GM04503 (cell line): ENCODE measurements around the gene TLL2.

Experiments
- DNase-seq: peaks from one replicate; pipeline ENCODE4 v3.0.0-alpha.2; 2012; ENCODE audit warnings: low read depth

The TLL2 gene

DNA sequence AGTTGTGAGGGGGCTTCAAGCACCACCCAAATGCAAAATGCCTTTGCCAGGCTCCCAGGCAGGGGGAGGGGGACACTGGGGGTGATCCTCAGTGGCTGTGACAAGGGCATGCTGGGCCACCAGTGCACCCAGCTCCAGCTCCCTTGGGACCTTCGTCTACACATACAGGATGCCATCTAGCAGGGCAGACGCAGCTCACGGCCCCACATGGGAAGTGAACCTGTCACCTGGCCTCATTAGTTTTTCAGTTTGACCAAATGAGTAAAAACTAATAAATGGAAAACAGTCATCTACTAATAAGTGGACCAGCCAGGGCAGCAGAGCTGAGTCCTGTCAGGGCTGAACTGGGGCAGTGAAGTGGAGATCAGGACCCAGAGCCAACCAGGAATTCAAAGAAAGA lies 50.2 kb downstream of the TLL2 start:
- DNase-seq, result no peak

DNA sequence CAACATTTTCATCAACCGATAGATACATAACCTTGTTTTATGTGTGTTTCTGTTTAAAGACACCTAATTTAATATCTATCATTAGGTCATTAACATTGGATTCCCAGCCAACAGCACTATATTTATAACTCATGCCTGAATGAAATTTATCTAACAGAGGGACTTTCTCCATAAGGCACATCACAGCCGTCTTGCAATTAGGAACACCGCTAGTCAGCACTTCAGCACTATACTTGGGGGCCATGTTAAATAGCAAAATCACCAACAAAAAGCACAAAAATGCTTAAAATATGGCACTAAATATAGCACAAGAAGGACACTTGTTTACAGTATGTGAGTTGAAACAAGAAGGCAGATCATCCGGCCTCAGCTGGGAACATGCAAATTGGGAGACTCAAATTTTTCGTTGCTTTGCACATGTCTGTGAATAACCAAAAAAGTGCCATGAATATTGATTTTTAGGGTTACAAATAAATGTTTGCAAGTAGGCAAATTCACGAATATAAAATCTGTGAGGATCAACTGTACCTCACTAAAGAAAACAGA lies 51.0 kb downstream of the TLL2 start:
- DNase-seq, result no peak

DNA sequence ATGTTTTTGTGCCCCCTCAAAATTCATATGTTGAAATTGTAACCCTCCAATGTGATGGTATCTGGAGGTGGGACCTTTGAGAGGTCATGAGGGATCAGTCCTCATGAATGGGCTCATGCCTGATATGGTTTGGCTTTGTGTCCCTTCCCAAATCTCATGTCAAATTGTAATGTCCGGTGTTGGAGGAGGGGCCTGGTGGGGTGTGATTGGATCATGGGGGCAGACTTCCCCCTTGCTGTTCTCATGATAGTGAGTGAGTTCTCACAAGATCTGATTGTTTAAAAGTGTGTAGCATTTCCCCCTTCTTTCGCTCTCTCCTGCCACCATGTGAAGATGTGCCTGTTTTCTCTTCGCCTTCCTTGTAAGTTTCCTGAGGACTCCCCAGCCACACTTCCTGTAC lies 53.4 kb downstream of the TLL2 start:
- no peak for DNase-seq

DNA sequence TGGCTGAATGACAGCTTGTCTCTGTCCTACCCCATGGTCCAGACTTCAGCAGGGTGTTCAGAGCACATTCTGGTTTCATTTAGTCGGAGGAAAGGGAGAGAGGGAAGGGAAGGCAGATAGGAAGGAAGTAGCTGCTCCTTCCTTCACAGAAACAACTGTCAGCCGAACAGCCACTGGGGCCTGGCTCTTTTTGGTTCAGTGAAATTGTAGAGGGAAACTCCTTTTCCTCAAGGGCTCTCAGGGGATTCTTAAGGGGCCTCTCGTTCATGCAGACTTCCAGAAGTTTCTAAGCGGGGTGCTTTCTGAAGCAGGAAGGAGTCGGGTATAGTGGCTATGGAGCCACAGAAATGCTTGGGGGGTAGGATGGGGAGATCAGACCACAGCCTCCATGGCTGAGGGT lies 56.4 kb downstream of the TLL2 start:
- no peak for DNase-seq

DNA sequence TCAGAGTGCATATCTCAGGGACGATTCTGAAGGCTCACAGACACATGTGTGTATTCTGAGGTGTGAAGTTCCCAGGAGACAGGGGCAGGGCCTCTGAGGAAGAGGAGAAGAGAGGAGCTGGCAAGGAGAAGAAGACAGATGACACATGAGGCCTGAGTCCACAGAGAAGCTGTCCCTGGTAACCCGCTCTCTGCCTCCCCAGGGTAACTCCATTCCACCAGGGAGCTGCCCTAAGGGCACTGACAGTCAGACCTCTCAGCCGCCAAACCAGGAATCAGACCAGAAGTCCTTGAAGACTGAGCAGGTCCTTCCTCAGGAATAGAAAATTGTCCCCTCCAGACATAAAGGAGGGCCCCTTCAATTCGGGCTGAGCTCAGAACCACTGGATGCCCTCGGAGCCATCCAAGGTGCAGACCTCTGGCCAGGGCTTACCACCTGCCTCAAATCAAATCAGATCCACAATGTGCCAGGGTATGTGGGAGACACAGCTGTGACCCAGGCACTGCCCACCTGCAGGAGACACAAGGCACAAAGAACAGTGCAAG lies 57.4 kb downstream of the TLL2 start:
- DNase-seq, result no peak

DNA sequence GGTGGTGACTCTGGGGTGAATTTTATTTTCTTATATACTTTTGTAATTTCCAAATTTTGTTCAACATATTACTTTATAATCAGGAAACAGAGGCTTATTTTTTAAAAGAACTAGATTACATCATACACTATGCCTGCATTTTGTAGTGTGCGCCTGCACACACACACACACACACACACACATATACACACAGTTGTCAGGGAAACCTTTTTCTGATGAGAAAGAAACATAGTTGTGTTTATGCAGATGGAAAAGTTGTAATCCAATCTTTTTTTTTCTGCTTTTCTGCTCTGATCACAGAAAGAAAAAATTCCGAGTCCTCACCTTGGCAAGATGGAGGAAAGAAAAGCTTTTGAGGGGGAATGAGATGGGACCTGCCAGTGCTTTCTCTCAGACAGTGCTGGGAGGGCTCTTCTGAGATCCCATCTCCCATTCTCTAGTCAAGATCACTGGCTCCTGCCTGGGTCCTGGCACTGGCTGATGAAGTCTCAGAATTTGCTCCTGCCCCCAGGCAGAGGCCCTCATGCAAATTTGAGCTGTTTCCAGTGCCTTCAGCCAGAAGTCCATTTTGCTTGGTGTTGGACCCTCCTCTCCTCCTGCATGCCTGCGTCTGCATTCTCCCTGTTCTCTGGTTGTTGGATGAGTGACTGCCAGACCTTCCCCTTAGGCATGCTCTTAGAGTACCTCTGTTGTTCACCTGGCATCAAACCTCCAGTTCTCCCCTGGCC lies 59.7 kb downstream of the TLL2 start:
- no peak for DNase-seq

DNA sequence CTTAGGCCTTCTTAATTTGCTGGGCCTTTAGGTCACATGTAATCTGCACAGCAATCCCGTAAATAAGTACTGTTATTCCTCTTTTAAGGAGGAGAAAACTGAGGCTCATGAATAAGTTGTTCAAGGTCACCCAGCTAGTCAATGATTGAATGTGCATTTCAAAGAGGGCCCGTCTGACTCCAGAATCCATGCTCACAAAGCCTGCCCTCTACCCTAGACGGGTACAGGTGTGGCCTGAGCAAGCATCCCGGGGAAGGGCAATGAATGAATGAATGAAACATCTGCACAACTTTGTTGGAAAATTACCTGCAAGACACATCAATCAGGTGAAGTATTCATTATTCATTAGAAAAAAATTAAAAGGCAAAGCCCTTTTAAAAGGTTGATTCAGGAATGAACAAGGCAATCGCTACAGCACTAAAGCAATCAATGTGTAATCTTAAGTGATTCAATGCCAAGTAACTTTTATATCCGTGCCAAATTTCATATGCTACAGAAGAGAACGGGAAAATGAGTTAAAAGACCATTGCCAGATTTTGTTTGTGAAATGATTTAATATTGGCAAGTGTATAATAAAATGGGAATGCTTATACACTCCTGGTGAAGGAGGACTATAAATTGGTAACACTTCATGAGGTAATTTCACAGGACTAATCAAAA lies 61.1 kb downstream of the TLL2 start:
- DNase-seq, result no peak

DNA sequence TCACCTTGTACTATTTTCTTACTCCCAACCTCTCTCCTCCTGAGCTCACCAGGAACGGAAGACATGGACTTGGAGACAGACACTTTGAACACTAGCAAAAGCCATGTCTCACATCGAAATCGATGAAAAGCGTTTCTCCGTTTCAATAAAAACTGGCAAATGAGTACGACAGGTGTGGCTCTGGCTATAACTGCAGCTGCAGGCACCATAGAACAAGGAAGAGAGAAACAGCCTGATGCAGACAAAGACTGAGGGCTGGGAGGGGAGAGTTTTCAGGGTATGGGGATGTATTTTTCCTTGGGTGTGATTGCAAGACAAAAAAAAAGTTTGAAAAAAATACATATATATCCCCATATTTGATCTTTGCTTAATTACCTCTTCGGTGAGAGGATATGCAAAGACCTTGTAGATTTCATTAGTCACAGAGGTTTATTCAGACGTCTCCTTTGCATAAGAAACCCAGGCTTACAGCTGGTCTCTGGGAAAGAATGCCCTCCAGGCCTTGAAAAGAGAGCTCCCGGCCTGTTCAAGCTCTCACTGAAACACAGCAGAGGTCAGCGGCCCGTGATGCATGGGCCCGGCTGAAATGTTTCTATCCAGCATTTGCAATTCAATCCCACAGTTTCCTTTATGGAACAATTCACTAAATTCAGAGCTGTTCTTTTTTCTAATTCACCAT lies 63.1 kb downstream of the TLL2 start:
- DNase-seq, result no peak

DNA sequence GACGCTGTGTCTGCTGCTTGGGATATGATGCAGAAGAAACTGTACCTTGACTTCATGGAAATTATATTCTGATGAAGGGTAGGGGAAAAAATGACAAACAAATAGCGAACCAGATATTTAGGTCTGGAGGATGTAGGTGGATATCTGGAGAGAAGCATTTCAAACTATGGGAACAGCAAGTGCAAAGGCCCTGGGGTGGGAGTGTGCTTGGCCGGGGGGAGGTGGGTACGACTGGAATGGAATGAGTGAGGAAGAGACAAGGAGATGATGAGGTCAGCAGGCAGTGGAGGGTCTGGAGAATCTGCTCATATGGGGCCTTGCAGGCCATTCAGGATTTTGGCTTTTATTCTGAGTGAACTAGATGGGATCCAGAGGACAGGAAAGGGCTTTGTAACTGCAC lies 65.2 kb downstream of the TLL2 start:
- DNase-seq, result no peak

DNA sequence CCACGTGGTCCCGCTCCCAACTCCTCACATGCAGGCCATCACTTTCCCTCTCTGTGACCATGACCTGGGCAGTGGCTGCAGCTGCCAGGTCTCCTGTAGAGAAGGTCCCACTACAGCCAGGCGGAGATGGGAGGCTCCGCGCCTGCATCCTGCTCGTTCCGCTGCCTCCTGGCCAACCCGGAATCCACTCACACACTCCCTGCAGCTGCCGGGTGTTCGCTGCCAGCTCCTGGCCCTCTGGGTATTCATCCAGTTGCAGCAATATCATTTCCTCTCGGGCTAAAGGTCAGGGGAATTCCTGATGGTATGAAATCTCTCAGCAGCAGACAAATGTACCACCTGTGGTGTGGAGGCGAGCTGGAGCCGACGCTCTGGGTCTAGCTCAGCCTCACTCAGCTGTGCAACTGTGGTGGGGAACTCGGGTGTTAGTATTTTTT lies 65.7 kb downstream of the TLL2 start:
- no peak for DNase-seq

DNA sequence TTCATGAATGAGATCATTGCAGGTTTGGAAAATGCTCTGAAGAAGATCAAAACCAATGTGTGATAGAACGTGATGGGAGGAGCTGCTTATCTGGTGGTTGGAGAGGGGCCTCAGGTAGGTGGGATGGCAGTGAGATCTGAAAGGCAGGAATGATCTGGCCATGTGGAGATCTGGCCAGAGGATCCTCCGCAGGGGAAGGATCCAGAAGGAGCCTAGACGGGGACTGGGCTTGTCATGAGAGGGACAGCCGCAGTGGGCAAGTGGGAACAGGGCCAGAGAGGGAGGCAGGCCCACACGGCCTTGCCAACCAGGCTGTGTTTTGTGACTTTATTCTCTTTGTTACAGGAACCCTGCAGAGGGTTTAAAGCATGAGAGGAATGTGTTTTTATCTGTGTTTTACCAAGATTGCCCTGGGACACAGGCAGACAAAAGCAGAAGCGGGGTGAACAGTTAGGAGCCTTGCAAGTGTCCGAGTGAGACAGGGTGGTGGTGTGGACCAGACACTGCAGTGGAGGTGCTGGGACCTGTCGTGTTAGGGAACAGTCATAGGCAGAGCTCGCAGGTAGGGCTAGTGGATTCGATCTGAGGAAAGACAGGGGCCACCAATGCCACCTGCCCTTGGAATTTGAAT lies 66.6 kb downstream of the TLL2 start:
- no peak for DNase-seq

DNA sequence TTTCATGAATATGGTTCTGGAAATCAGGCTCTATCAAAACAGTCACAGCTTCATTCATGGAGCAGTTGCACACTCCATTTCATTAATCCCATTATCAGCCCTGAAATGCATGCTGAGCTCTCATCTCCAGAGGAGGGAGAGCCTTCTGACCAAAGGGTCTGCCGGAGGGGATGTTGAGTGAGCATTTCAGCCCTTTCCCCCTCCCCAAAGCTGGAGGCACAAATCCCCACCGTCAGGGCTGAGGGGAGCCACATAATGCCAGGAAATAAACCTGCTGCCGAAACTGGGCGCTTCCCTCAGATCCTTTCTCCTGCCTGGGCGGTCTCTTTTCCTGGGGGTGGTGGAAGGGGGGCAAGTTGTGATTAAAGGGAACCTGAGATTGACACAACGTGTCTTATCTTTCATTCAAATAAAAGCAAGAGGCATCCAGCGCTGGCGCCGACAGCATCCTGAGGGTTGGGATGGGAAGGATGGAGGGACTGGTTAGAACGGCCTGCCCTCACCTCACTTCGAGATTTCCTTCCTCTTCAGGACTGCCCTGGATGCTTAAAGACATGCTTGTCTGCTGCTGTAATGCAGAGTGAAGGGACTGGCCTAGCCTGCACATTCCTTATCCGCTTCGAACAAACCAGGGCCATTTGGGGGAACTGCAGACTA lies 71.6 kb downstream of the TLL2 start:
- DNase-seq, result no peak

DNA sequence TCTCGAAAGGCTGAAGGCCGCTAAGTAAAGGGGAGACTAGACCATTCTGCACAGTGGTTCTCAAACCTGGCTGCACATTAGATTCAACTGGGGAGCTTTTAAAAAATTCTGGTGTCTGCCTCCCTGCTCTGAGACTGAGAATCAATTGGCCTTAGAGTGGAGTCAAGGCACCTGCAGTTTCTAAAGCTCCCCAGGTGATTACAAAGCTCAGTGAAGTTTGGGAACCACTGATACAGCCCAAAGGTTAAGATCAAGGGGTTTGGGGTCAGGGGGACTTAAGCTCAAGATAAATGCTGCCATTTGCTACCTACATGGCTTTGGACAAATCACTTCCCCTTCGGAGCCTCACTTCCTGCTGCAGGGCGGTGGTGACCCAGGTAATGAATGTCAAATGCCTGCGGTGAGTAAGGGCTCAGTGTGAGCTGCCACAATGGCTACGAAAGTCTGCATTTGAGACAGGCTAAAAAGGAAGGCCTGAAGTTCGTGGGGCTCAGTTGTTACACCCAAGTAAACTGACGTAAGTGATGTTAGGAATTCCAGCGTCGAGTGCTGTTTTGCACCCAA lies 72.3 kb downstream of the TLL2 start:
- no peak for DNase-seq

DNA sequence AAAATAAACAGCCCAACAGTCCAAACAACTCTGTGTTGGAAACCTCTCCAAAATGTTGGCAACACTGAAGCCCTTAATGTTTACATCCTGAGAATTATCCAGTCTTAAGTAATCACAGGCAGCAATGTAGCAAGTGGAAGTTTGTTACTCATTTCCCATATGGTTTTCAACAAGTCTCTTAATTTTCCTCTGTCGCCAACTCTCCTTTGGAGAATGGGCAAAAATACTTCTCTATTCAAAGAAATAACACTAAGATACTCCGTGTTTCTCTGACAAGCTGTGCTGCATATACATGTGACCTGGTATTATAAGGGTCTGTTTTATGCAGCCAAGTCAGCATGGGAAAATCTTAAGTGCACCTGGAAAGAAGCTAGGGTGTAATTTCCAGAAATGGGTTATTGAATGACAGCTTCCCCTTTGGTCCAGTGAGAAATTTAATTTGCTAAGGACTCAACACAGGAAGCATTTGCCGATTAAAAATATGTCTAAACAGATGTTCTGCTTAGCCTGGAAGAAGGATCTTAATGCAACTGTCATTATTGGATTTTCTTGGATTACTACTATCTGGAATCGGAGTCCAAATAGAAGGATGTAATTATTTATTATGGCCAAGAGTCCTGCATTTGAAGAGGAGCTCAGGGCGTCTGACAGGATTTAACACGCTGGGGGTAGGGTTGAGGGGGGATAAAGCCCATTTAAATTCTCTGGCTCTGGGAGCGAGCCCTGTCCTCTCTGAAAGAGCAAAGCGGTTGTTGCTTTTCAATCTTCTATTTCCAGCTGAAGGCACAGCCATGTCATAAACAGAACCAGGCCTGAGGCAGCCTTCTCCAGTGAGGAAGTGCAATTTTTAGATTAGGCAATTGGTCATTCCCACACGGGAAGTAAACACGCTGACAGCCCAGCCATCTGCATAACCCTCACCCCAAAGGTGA lies 73.1 kb downstream of the TLL2 start:
- DNase-seq, result no peak

DNA sequence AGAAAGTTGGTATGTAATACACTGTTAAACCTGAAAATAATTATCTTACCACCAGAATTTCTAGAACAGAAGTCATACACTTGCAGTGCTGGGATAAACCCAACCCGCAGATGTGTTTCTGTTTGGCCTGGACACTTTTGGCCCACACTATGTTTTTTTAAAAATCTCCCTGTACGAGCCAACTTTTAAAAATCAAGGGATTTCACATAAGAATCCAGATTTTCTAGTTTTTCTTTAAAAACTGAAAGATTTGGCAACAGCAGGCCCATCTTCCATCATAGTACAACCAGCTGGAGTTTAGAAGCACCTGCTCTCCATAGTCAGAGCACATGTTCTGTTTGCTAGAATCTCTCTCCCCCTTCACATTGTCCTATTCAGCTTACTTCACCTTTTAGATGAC lies 74.0 kb downstream of the TLL2 start:
- no peak for DNase-seq

DNA sequence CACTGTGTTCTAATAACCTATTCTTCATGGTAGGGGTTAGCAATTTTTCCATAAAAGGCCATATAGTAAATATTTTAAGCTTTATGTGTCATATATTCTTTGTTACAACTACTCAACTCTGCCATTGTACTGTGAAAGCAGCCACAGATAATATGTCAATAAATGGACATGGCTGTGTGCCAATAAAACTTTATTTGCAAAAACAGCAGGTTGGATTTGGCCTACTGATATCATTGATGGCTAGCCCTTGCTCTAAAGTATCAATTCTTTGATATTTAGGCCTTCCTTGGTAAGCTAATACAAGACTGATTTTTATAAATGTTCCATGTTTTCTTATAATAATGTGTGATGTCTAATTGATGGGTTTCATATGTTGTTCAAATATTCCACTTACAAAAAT lies 77.7 kb downstream of the TLL2 start:
- DNase-seq, result no peak

DNA sequence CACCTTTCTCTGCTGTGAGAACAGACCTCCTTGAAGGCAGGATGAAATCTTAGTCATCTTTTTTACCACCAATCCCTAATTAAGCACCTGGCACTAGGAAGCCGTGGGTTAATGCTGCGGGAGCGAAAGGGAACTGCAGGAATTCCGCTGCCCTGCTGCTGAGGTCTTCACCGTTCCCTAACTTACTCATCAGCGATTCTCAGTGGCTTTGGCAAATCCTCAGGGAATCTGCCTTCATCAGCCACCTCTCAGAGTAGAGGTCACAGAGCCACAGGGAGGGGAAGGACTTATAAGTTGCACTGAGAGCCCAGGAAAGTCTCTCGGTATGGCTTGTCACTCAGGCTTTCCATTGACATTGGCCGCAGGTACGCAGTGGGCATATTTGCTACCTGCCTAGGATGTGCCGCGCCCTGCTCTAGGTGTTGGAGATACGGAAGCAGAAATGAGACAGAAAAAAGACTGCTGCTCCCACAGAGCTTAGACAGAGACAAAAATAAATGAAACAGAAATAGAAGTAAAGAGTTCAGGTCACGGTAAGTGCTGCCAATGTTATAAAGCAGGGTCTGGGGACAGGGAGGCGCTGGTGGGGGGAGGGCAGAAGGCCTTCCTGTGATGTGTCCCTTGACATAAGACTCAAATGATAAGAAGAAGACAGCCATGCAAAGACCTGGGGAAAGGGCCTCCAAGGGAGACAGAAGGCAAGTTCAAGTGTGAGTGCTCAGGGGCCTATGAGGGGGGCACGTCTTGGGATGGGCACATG lies 82.3 kb downstream of the TLL2 start:
- DNase-seq, result no peak

DNA sequence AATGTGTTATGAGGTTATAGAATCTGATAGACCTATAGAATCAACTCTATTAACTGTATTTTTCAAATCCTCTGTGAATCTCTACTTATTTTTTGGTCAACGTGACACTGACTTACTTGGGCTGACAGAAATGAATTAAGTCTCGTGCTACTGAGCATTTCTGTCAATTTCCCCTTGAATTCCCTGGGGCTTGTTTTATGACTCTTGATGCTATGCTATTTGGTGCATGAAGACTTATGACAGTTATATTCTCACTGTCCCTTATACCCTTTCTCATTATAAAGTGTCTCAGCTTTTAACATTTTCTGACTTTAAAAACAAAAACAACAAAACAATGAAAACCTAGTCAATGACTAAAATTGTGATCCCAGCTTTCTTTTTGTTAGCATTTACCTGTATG lies 86.4 kb downstream of the TLL2 start:
- no peak for DNase-seq

DNA sequence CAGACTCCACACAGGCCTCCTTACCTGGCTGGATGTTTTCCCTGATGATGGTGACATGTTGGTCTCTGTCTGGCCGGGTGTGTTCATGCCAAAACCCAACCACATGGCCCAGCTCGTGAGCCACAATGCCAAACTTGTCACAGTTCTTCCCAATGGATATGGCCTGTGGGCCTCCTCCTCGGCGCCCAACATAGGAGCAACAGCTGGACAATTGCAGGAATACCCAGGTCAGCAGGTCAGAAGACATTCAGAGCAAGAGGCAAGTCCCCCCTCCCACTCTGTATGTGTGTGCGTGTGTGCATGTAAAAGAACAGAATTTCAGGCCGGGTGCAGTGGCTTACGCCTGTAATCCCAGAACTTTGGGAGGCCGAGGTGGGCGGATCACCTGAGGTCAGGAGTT lies 91.2 kb downstream of the TLL2 start:
- DNase-seq, result no peak

DNA sequence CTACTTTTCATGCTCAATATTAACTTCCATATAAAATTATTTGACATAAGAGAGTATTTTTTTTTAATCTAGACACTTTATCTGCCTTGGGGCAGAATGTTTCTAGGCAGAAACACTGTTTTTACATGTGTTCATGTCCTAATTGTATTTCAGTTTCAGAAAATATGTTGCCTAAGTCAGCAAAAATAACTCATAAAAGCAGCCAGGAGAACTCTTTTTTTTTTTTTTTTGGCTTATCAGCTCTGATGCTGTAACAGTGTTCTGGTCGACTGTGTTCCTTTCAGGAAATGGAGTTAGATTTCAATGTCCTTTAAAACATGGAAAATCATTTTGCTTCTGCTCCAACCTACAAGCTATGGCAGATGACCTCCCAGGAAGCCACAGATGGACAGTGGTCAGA lies 91.7 kb downstream of the TLL2 start:
- DNase-seq, result no peak
